Measurements from ENCODE around the gene RFX4.

- TF ChIP-seq, protein P1, sequence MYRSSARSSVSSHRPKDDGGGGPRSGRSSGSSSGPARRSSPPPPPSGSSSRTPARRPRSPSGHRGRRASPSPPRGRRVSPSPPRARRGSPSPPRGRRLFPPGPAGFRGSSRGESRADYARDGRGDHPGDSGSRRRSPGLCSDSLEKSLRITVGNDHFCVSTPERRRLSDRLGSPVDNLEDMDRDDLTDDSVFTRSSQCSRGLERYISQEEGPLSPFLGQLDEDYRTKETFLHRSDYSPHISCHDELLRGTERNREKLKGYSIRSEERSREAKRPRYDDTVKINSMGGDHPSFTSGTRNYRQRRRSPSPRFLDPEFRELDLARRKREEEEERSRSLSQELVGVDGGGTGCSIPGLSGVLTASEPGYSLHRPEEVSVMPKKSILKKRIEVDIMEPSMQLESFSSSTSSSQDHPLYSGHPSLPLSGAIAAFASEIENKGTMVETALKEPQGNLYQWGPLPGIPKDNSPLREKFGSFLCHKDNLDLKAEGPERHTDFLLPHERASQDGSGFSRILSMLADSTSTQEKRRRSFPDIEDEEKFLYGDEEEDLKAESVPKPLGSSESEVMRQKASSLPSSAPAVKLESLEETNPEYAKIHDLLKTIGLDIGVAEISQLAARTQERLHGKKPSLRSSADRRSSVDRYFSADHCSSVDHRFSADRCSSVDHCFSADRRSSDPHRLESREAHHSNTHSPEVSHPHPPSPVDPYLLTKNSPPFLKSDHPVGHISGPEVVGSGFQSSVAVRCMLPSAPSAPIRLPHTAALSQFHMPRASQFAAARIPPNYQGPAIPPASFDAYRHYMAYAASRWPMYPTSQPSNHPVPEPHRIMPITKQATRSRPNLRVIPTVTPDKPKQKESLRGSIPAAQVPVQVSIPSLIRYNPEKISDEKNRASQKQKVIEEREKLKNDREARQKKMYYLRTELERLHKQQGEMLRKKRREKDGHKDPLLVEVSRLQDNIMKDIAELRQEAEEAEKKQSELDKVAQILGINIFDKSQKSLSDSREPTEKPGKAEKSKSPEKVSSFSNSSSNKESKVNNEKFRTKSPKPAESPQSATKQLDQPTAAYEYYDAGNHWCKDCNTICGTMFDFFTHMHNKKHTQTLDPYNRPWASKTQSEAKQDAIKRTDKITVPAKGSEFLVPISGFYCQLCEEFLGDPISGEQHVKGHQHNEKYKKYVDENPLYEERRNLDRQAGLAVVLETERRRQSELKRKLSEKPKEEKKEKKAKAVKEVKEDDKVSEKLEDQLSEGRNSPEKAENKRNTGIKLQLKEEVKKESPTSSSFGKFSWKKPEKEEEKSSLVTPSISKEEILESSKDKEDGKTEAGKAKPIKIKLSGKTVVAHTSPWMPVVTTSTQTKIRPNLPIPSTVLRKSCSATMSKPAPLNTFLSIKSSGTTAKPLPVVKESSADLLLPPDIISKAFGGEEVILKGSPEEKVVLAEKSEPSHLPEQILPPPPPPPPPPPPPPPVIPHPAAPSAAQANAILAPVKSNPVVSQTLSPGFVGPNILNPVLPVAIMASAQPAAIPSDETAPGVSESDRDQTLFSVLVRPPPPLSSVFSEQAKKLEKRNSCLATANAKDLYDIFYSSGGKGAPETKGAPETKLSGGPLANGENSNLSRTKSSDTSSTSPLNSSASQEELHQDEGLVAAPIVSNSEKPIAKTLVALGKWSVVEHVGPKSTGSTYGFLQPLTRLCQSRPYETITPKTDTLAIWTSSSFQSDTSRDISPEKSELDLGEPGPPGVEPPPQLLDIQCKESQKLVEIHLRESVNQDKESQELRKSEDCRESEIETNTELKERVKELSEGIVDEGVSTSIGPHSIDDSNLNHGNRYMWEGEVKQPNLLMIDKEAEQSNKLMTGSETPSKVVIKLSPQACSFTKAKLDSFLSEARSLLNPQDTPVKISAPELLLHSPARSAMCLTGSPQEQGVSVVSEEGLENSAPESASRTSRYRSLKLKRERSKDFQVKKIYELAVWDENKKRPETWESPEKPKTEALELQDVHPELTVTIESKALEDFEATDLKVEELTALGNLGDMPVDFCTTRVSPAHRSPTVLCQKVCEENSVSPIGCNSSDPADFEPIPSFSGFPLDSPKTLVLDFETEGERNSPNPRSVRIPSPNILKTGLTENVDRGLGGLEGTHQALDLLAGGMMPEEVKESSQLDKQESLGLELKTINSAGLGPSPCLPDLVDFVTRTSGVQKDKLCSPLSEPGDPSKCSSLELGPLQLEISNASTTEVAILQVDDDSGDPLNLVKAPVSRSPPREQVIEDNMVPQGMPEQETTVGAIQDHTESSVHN (IDR thresholded peaks at IDR 0.05; ENCODE audit: borderline replicate concordance in 1 of 2, low read depth in 1 of 2): no peak
- no peak for TF ChIP-seq MAFK (IDR thresholded peaks at IDR 0.05; ENCODE audit: low read length)
- no peak for TF ChIP-seq ZNF3 (CRISPR knock-in tag; IDR thresholded peaks at IDR 0.05)
- TF ChIP-seq, protein P2, sequence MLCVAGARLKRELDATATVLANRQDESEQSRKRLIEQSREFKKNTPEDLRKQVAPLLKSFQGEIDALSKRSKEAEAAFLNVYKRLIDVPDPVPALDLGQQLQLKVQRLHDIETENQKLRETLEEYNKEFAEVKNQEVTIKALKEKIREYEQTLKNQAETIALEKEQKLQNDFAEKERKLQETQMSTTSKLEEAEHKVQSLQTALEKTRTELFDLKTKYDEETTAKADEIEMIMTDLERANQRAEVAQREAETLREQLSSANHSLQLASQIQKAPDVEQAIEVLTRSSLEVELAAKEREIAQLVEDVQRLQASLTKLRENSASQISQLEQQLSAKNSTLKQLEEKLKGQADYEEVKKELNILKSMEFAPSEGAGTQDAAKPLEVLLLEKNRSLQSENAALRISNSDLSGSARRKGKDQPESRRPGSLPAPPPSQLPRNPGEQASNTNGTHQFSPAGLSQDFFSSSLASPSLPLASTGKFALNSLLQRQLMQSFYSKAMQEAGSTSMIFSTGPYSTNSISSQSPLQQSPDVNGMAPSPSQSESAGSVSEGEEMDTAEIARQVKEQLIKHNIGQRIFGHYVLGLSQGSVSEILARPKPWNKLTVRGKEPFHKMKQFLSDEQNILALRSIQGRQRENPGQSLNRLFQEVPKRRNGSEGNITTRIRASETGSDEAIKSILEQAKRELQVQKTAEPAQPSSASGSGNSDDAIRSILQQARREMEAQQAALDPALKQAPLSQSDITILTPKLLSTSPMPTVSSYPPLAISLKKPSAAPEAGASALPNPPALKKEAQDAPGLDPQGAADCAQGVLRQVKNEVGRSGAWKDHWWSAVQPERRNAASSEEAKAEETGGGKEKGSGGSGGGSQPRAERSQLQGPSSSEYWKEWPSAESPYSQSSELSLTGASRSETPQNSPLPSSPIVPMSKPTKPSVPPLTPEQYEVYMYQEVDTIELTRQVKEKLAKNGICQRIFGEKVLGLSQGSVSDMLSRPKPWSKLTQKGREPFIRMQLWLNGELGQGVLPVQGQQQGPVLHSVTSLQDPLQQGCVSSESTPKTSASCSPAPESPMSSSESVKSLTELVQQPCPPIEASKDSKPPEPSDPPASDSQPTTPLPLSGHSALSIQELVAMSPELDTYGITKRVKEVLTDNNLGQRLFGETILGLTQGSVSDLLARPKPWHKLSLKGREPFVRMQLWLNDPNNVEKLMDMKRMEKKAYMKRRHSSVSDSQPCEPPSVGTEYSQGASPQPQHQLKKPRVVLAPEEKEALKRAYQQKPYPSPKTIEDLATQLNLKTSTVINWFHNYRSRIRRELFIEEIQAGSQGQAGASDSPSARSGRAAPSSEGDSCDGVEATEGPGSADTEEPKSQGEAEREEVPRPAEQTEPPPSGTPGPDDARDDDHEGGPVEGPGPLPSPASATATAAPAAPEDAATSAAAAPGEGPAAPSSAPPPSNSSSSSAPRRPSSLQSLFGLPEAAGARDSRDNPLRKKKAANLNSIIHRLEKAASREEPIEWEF (CRISPR knock-in tag; IDR thresholded peaks at IDR 0.05): no peak
Measured at GRCh38 chr12:106669216-106669615, 86.4 kb downstream of the RFX4 start.
